Measurements from ENCODE around the gene AWAT2. TPM values are rescaled to one million over a fixed set of nuclear protein-coding genes. Genes with fewer than 3 reads are reported as not detected.

AWAT2 gene
- polyA plus RNA-seq, 1 experiment, result not detected

- Histone ChIP-seq H3K4me3 (ENCODE audit: low read depth, low read length) (no peak overlapping the region), H3K9me3 (ENCODE audit: control insufficient read depth, insufficient read depth, low read length) (no peaks in the 10 kb centered on the region), H3K27me3 (ENCODE audit: control insufficient read depth, insufficient read depth, low read length) (no peaks in the 10 kb centered on the region), H3K27ac (ENCODE audit: low read depth, low read length) (no peak overlapping the region)
- ChIA-PET POLR2A (no interaction called here), CTCF (interaction anchor here (1.4 kb wide), 2 partner anchors 17 to 47 kb away, joined by 4 to 5 read pairs; no protein-coding TSS in a partner anchor)
- no peak for TF ChIP-seq CTCF (IDR thresholded peaks at IDR 0.05; ENCODE audit: low read depth, low read length)
- DNase-seq (ENCODE audit: low read depth, low spot score), result no peak
Measured at GRCh38 chrX:70079870-70080269, 30.1 kb upstream of the AWAT2 start.

GRCh38 chrX:70079297-70079696, 29.6 kb upstream of the AWAT2 start:
- H3K27ac ChIP-seq (ENCODE audit: low read depth, low read length), result no peak overlapping the region
- no peaks in the 10 kb centered on the region for H3K9me3 ChIP-seq (ENCODE audit: control insufficient read depth, insufficient read depth, low read length)
- no peaks in the 10 kb centered on the region for H3K27me3 ChIP-seq (ENCODE audit: control insufficient read depth, insufficient read depth, low read length)
- no peak for TF ChIP-seq CTCF (IDR thresholded peaks at IDR 0.05; ENCODE audit: low read depth, low read length)
- POLR2A ChIA-PET, result no interaction called here
- no peak overlapping the region for H3K4me3 ChIP-seq (ENCODE audit: low read depth, low read length)
- DNase-seq (ENCODE audit: low read depth, low spot score), result no peak
- CTCF ChIA-PET, result interaction anchor here (1.4 kb wide), 1 partner anchor 47 kb away, joined by 4 read pairs; no protein-coding TSS in a partner anchor

DNA sequence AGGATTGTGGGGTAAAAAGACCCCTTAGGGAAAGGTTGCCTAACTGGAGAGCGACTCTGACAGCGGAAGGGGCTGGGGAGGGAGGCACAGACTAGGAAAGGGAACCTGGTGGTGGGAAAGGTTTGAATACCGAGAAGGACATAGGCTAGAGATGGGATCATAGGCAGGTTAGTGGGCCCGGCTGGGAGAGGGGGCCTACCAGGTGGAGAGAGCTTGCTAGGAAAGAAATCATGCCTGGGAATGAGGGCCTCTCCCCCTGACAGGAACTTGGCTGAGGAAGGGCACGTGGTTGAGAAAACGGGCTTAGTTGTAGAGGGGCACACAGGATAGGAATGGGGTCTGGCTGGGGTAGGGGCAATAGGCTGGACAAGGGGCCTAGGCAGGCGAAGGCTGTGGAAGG, 16.9 kb upstream of the AWAT2 start:
- no peak for TF ChIP-seq CTCF (IDR thresholded peaks at IDR 0.05; ENCODE audit: low read depth, low read length)
- DNase-seq (ENCODE audit: low read depth, low spot score), result no peak
- H3K27me3 ChIP-seq (ENCODE audit: control insufficient read depth, insufficient read depth, low read length), result no peaks in the 10 kb centered on the region
- H3K9me3 ChIP-seq (ENCODE audit: control insufficient read depth, insufficient read depth, low read length), result peaks cover 10% of the 10 kb centered on the region; the same call in 1 of the 2 replicates
- ChIA-PET POLR2A (no interaction called here), CTCF (no interaction called here)
- H3K27ac ChIP-seq (ENCODE audit: low read depth, low read length), result no peak overlapping the region
- no peak overlapping the region for H3K4me3 ChIP-seq (ENCODE audit: low read depth, low read length)

DNA sequence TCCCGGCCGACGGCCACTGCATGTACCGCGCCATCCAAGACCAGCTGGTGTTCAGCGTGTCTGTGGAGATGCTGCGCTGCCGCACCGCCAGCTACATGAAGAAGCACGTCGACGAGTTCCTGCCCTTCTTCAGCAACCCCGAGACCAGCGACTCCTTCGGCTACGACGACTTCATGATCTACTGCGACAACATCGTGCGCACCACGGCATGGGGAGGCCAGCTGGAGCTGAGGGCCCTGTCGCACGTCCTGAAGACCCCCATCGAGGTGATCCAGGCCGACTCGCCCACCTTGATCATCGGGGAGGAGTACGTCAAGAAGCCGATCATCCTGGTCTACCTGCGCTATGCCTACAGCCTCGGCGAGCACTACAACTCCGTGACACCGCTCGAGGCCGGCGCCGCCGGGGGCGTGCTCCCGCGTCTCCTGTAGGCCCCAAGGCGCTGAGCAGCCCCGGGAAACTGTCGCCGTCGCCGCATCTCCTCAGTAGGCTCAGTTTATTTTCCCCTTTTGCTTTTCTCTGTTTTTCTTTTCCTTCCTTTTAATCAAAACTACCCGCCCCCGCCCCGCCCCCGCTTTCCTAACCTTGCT, 13.3 kb upstream of the AWAT2 start:
- TF ChIP-seq CTCF (IDR thresholded peaks at IDR 0.05; ENCODE audit: low read depth, low read length), result no peak
- Histone ChIP-seq H3K27ac (ENCODE audit: low read depth, low read length) (no peak overlapping the region), H3K9me3 (ENCODE audit: control insufficient read depth, insufficient read depth, low read length) (peaks cover 10% of the 10 kb centered on the region; the same call in 1 of the 2 replicates), H3K27me3 (ENCODE audit: control insufficient read depth, insufficient read depth, low read length) (no peaks in the 10 kb centered on the region), H3K4me3 (ENCODE audit: low read depth, low read length) (no peak overlapping the region)
- DNase-seq (ENCODE audit: low read depth, low spot score), result no peak
- POLR2A ChIA-PET, result no interaction called here
- CTCF ChIA-PET, result interaction anchor here (0.5 kb wide), 1 partner anchor 70 kb away, joined by 3 read pairs; the partner anchor contains the start of gene IGBP1

DNA sequence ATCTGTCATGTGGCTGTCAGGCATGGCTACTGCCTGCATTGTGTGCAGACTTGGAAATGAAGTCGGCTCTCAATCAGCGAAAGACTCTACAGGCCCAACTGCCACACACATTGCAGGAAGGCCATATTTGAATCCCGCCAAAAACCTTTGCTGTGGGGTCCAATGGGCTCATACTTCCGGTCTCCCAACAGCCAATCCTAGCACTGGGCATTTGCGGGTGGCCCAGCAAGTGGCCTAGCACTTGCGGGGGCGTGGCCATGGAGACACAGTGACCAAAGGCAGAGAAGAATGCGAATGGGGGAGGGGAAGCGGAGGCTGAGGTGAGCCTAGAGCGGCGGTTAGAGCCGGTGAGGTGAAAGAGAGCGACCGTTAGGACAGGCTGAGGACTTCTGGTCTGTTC, 12.3 kb upstream of the AWAT2 start, which contains the start of gene OTUD6A:
OTUD6A (plus strand) TSS at position 382 of the 400 bp plus-strand sequence. CDS start 68 bp downstream, outside the sequence.
- CTCF ChIA-PET, result no interaction called here
- Histone ChIP-seq H3K27me3 (ENCODE audit: control insufficient read depth, insufficient read depth, low read length) (no peaks in the 10 kb centered on the region), H3K27ac (ENCODE audit: low read depth, low read length) (no peak within 1 kb of the TSS), H3K9me3 (ENCODE audit: control insufficient read depth, insufficient read depth, low read length) (peaks cover 10% of the 10 kb centered on the region; the same call in 1 of the 2 replicates), H3K4me3 (ENCODE audit: low read depth, low read length) (no peak within 1 kb of the TSS)
- no peak for DNase-seq (ENCODE audit: low read depth, low spot score)
- POLR2A ChIA-PET, result no interaction called here
- no peak for TF ChIP-seq CTCF (IDR thresholded peaks at IDR 0.05; ENCODE audit: low read depth, low read length)

All from AG04450 (cell line).